ENCODE results near the gene HHAT. TPM values are rescaled to one million over a fixed set of nuclear protein-coding genes. Genes with fewer than 3 reads are reported as not detected.

Gene HHAT
- total RNA-seq, 1 donor from 2014 or later: 13.7 TPM

DNA sequence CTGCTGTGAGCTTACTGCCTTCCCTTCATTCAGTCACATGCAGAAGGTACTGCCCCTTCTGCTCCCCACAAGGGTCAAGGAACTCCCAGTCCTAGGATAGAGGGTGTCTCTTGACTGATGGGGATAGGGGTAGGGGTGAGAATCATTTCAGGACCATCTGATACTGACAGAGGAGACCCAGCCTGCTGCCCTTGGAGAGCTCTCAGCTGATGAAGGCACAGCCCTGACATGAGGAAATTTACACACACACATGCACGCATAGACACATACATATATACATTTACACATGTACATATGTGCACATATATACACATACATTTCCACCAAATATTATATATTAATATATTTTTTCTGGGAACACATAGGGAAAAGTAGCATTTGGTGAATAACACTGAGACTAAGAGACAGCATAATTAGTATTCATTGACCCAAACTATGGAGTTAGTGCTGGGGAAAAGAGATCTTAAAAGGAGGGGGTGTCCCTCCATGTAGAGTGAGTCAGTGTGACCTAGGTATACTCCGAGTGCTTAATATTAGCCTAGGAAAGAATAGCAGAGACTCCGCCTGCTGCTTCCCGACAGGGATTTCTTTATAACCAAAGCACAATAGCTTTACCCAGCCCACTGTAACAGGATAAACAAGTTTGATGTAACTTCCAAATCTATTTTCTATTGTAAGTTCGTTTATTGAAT, 27.6 kb upstream of the HHAT start:
- TF ChIP-seq, protein P1, sequence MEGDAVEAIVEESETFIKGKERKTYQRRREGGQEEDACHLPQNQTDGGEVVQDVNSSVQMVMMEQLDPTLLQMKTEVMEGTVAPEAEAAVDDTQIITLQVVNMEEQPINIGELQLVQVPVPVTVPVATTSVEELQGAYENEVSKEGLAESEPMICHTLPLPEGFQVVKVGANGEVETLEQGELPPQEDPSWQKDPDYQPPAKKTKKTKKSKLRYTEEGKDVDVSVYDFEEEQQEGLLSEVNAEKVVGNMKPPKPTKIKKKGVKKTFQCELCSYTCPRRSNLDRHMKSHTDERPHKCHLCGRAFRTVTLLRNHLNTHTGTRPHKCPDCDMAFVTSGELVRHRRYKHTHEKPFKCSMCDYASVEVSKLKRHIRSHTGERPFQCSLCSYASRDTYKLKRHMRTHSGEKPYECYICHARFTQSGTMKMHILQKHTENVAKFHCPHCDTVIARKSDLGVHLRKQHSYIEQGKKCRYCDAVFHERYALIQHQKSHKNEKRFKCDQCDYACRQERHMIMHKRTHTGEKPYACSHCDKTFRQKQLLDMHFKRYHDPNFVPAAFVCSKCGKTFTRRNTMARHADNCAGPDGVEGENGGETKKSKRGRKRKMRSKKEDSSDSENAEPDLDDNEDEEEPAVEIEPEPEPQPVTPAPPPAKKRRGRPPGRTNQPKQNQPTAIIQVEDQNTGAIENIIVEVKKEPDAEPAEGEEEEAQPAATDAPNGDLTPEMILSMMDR (conservative IDR thresholded peaks at IDR 0.05; ENCODE audit: low read depth, low read length): no peak
- no peak overlapping the region for H3K4me3 ChIP-seq (ENCODE audit: low read depth, low read length)
- DNase-seq (ENCODE audit: low read depth): no peak

DNA sequence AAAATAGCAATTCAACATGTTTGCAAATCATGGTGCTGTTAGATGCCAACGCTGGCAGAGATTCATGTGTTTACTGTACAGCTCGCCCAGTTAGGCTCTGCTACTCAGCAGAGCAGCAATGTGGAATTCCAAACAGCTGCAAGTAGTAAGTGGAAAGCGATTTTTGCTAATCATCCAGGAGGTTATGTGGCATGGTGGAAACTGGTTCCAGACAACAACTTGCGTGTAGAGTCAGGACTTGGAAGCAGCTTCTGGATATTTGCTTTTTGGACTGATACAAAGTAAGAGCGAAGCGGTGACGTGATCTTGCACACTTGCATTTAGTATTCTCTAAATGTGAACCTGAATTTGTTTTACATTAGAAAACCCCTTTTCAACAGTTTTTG, 27.1 kb upstream of the HHAT start:
- DNase-seq (ENCODE audit: low read depth): no peak
- no peak overlapping the region for H3K4me3 ChIP-seq (ENCODE audit: low read depth, low read length)
- TF ChIP-seq, protein P1 (conservative IDR thresholded peaks at IDR 0.05; ENCODE audit: low read depth, low read length): no peak

DNA sequence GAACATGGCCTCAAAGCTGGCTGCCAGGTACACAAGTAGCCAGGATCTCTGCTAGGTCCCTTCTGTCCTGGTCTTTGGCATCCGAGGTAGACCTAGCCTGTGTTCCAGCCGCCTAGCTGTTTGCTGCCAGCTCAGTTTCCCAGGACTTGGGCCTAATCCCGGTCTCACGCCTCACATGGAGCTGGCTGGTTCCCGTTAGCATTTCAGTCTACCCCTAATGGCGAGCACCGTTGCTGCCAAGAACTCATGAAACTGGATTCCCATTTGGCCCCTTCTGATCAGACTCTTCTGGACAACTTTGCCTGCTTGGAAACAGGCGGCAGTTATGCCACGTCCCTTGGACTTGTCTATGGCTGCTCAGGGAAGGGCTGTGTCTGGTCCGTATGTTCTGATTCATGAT, 26.2 kb upstream of the HHAT start:
- TF ChIP-seq, protein P1 (conservative IDR thresholded peaks at IDR 0.05; ENCODE audit: low read depth, low read length): no peak
- H3K4me3 ChIP-seq (ENCODE audit: low read depth, low read length): no peak overlapping the region
- no peak for DNase-seq (ENCODE audit: low read depth)

DNA sequence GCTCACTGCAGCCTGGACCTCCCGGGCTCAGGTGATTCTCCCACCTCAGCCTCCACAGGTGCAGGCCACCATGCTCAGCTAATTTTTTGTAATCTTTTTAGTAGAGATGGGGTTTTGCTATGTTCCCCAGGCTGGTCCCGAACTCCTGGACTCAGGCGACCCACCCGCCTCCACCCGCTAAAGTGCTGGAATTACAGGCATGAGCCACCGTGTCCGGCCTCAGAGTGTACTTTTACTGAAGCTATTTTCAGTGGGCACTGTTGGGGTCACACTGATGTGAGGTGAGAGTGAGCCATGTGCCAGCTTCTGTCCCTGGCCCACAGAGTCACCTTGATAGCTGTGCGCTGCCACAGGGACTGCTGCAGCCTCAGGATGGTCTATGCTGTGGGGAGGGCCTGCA, 25.3 kb upstream of the HHAT start:
- H3K4me3 ChIP-seq (ENCODE audit: low read depth, low read length): no peak overlapping the region
- no peak for DNase-seq (ENCODE audit: low read depth)
- TF ChIP-seq, protein P1 (conservative IDR thresholded peaks at IDR 0.05; ENCODE audit: low read depth, low read length): no peak

DNA sequence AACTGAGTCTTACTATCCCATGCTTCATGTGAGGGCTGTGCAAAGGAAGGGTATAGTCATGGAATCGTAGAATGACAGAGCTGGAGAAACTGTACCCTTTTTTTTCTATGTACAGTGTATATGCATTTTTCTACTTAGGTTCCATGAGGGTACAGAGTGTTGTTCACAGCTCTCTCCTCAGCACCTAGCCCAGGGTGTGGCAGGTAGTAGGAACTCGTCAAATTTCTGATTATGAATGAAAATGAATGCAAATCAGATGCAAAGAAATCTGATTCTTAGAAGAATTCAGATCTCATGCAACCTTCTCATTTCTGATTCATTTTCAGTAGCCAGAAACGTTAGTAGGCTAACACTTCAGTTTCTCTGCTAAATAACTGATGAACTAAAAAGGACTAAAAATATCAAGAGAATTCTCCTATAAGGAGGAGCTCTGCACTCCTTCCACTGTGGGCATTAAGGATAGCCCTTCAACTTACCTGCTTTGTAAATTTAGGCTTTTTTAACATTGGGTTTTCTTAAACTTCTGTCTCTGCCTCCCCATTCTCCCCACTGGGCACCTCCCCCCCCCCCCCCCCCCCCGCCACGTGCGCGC, 18.0 kb upstream of the HHAT start:
- peak overlapping the region; percentile 55 for H3K4me3 ChIP-seq (ENCODE audit: low read depth, low read length)
- TF ChIP-seq, protein P1 (conservative IDR thresholded peaks at IDR 0.05; ENCODE audit: low read depth, low read length): no peak
- DNase-seq (ENCODE audit: low read depth): no peak

DNA sequence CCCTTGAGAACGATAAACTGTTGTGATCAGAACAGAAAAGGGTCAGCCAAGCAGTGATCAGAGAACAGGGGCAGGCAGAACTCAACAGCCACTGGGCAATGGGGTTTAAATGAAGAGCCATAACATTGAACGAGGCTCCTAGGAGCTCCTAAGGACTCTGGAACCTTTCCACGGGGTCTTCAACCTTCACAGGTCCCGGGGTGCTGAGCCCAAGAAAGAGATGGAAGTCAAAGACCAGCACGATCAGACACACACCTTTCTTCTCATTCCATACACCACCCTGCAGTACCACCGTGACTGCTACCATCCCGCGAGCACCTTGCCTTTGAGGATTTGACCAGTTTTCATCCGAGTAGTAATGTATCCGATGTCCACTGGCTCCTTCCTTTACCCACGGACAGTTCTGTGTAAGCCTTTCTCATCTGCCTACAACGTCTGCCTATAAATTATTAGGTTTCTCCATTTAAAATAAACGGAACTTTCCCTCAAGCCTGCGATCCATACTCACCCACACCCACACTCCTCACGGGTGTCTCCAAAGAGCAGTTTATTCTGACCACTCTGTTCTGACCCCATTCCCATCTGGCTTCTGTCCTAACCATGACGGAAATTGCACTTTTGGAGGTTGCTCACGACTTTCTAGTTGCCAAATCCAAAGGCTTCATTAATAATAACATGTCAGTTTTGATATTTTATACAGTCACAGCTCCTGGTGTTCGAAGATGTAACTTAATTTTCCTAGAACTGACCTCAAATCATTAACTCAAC, 16.8 kb upstream of the HHAT start:
- TF ChIP-seq, protein P1 (conservative IDR thresholded peaks at IDR 0.05; ENCODE audit: low read depth, low read length): no peak
- no peak for DNase-seq (ENCODE audit: low read depth)
- peak overlapping the region; percentile 55 for H3K4me3 ChIP-seq (ENCODE audit: low read depth, low read length)

Data from epithelial cell of proximal tubule (primary cell).